Skin epidermis (tissue), 12 donors: ENCODE measurements around the gene BAIAP3.

ENCODE experiments used
- H3K27ac ChIP-seq, 21 experiments: fragments of 200-600 bp; sonication (generic) in 11 of 21; one replicate each; pipeline ENCODE4 v1.5.0; 2020; ENCODE audit warnings: mild to moderate bottlenecking in 3 of 21, inconsistent platforms in 2 of 21, moderate library complexity in 2 of 21
- H3K4me3 ChIP-seq, 7 experiments: fragments of 200-600 bp; sonication (generic) in 2 of 7; one replicate each; pipeline ENCODE4 v1.5.0; 2020; ENCODE audit warnings: inconsistent platforms in 2 of 7, mild to moderate bottlenecking in 2 of 7, moderate library complexity in 1 of 7

The BAIAP3 gene

GRCh38 chr16:1342526-1343427 is 9.3 kb downstream of the BAIAP3 start:
- Histone ChIP-seq H3K4me3 (peak overlapping the region in 4 of 7 experiments; percentile 3 to 31 (median 9)), H3K27ac (peak overlapping the region in 1 of 21 experiments; percentile 42)

GRCh38 chr16:1343428-1344242 is 10.2 kb downstream of the BAIAP3 start:
- Histone ChIP-seq H3K27ac (no peak overlapping the region), H3K4me3 (peak overlapping the region in 2 of 7 experiments; percentile 3 to 31)

GRCh38 chr16:1344499-1344898 is 11.1 kb downstream of the BAIAP3 start:
- H3K27ac ChIP-seq: no peak overlapping the region
- H3K4me3 ChIP-seq: no peak overlapping the region

- Histone ChIP-seq H3K27ac (no peak overlapping the region), H3K4me3 (no peak overlapping the region)
Observed at GRCh38 chr16:1345087-1345486, 11.6 kb downstream of the BAIAP3 start.

- no peak overlapping the region for H3K4me3 ChIP-seq
- no peak overlapping the region for H3K27ac ChIP-seq
Observed at GRCh38 chr16:1345651-1346421, 12.4 kb downstream of the BAIAP3 start.

- H3K27ac ChIP-seq: no peak overlapping the region
Observed at GRCh38 chr16:1346422-1347285, 13.2 kb downstream of the BAIAP3 start.

GRCh38 chr16:1347286-1347855 is 13.9 kb downstream of the BAIAP3 start:
- Histone ChIP-seq H3K27ac (no peak overlapping the region), H3K4me3 (peak overlapping the region in 1 of 7 experiments; percentile 11)

More at GRCh38 chr16:1346422-1347285, 13.2 kb downstream of the BAIAP3 start:
- no peak overlapping the region for H3K4me3 ChIP-seq

- Histone ChIP-seq H3K4me3 (no peak overlapping the region), H3K27ac (no peak overlapping the region)
Observed at GRCh38 chr16:1347962-1348361, 14.5 kb downstream of the BAIAP3 start.

- Histone ChIP-seq H3K27ac (no peak overlapping the region), H3K4me3 (no peak overlapping the region)
Observed at GRCh38 chr16:1348441-1348840, 15.0 kb downstream of the BAIAP3 start.

- H3K27ac ChIP-seq: no peak overlapping the region
- no peak overlapping the region for H3K4me3 ChIP-seq
Observed at GRCh38 chr16:1348926-1349325, 15.5 kb downstream of the BAIAP3 start.

GRCh38 chr16:1349351-1349750 is 15.9 kb downstream of the BAIAP3 start:
- Histone ChIP-seq H3K4me3 (no peak overlapping the region), H3K27ac (no peak overlapping the region)

GRCh38 chr16:1349951-1350350 is 16.5 kb downstream of the BAIAP3 start:
- no peak overlapping the region for H3K27ac ChIP-seq
- no peak overlapping the region for H3K4me3 ChIP-seq

- H3K4me3 ChIP-seq: peak overlapping the region; percentile 70 to 99 (median 95)
- peak overlapping the region in 10 of 21 experiments; percentile 66 to 94 (median 81) for H3K27ac ChIP-seq
Observed at GRCh38 chr16:1350691-1351090, 17.2 kb downstream of the BAIAP3 start.

GRCh38 chr16:1351215-1351581 is 17.8 kb downstream of the BAIAP3 start:
- peak overlapping the region; percentile 16 to 94 (median 83) for H3K27ac ChIP-seq
- H3K4me3 ChIP-seq: peak overlapping the region; percentile 70 to 99 (median 95)

GRCh38 chr16:1351582-1352362 is 18.3 kb downstream of the BAIAP3 start, which contains the start of the genes GNPTG and TSR3:
Gene GNPTG, plus strand, starts transcription at chr16:1351931. Its CDS starts 35 bp downstream, at chr16:1351966.
Gene TSR3, minus strand, starts transcription at chr16:1351878. Its CDS starts 74 bp downstream, at chr16:1351804.
- peak within 1 kb of the TSS; percentile 16 to 94 (median 83) for H3K27ac ChIP-seq
- peak within 1 kb of the TSS; percentile 70 to 99 (median 95) for H3K4me3 ChIP-seq

- Histone ChIP-seq H3K27ac (no peak overlapping the region), H3K4me3 (no peak overlapping the region)
Observed at GRCh38 chr16:1354815-1355540, 21.5 kb downstream of the BAIAP3 start.

GRCh38 chr16:1355591-1355990 is 22.1 kb downstream of the BAIAP3 start:
- peak overlapping the region in 1 of 21 experiments; percentile 21 for H3K27ac ChIP-seq
- no peak overlapping the region for H3K4me3 ChIP-seq
